Gastroesophageal sphincter (tissue), 4 donors: ENCODE results near the gene GPX2. TPM values are rescaled to one million over a fixed set of nuclear protein-coding genes. Genes with fewer than 3 reads are reported as not detected.

Experiments used
- ATAC-seq: fragments of 150-250 bp; one replicate; pipeline ENCODE4 v1.9.1; 2016; ENCODE audit warnings: mild to moderate bottlenecking, moderate library complexity
- H3K27ac ChIP-seq, 4 donors: fragments of 200-600 bp; sonication (generic) in 3 of 4; 1 replicate in 3 of 4; 2 replicates in 1 of 4; pipeline ENCODE4 v1.5.1; 2016 to 2019
- H3K27me3 ChIP-seq: fragments of 200-600 bp; sonication (generic); one replicate; pipeline ENCODE4 v1.5.1; 2019
- H3K36me3 ChIP-seq, 2 donors: fragments of 200-600 bp; sonication (generic); one replicate each; pipeline ENCODE4 v1.5.1; 2019; ENCODE audit warnings: control low read depth in 1 of 2
- H3K4me1 ChIP-seq, 3 donors: fragments of 200-600 bp; sonication (generic); 1 replicate in 2 of 3; 2 replicates in 1 of 3; pipeline ENCODE4 v1.5.1; 2016 to 2019; ENCODE audit warnings: control low read depth in 2 of 3
- H3K4me3 ChIP-seq, 2 donors: fragments of 200-600 bp; sonication (generic); one replicate each; pipeline ENCODE4 v1.5.1; 2019; ENCODE audit warnings: mild to moderate bottlenecking in 1 of 2, moderate library complexity in 1 of 2
- H3K9me3 ChIP-seq, 3 donors: fragments of 200-600 bp; sonication (generic); one replicate each; pipeline ENCODE4 v1.5.1; 2017 to 2019; ENCODE audit warnings: control low read depth in 2 of 3
- EP300 ChIP-seq: sonication (generic); formaldehyde crosslinking; IDR thresholded peaks from one replicate; pipeline ENCODE4 v1.6.1; 2017; ENCODE audit warnings: antibody characterized with exemption, mild to moderate bottlenecking
- POLR2A ChIP-seq, 2 donors: fragments of 450-650 bp; IDR thresholded peaks; one replicate each; pipeline ENCODE4 v1.6.1; 2017; ENCODE audit warnings: antibody characterized with exemption in 2 of 2, mild to moderate bottlenecking in 2 of 2, moderate library complexity in 1 of 2
- POLR2AphosphoS5 ChIP-seq: sonication (generic); formaldehyde crosslinking; IDR thresholded peaks from one replicate; pipeline ENCODE4 v1.6.1; 2017; ENCODE audit warnings: antibody characterized with exemption
- WGBS, 2 donors: methylation state at CpG; one replicate each; pipeline ENCODE4 v1.1.5; 2018; ENCODE audit warnings: low coverage in 1 of 2; 5-methylcytosine and 5-hydroxymethylcytosine counted together
- total RNA-seq, 4 donors: library from RNA; depleted of rRNA; stranded (reverse); fragments of >200 nt; gene quantifications; one replicate each; pipeline ENCODE4 v1.1.0, GENCODE V29; 2016
- TF ChIP-seq, protein P1 (sequence below), 4 experiments: fragments of 200-600 bp in 2 of 4; fragments of 450-650 bp in 2 of 4; sonication (generic) in 1 of 4; IDR thresholded peaks; one replicate each; pipeline ENCODE4 v1.5.1; 2017 to 2019; ENCODE audit warnings: antibody characterized with exemption in 4 of 4, mild to moderate bottlenecking in 2 of 4, moderate library complexity in 2 of 4

The GPX2 gene
- total RNA-seq, 4 donors from 2014 or later: 0.93 to 10.6 (median 1.4) TPM; not detected in 1

DNA sequence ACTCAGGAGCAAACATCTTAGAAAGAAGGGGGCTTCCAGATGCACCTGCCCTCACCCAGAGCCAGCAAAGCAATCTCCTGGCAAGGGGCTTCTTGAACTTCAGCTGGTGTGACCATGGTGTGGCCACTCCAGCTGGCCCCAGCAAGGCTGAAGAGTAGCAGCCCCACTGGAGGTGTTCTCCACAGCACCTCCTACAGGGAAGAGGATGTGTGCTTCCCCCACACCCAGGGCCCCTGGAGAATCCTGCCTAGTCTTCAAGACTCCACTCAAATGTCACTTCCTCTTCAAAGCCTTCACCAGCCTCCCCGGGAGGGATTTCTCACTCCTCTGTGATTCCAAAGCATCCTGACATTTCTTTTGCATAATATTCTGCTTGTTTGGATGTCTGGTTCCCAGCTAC, 21.1 kb upstream of the GPX2 start:
- Histone ChIP-seq H3K9me3 (no peaks in the 10 kb centered on the region), H3K4me1 (no peaks in the 10 kb centered on the region), H3K27ac (no peak overlapping the region), H3K4me3 (no peak overlapping the region), H3K36me3 (no peaks in the 10 kb centered on the region), H3K27me3 (no peaks in the 10 kb centered on the region)
- TF ChIP-seq POLR2A (IDR thresholded peaks at IDR 0.05) (no peak), EP300 (no peak), POLR2AphosphoS5 (no peak)
- TF ChIP-seq, protein P1, sequence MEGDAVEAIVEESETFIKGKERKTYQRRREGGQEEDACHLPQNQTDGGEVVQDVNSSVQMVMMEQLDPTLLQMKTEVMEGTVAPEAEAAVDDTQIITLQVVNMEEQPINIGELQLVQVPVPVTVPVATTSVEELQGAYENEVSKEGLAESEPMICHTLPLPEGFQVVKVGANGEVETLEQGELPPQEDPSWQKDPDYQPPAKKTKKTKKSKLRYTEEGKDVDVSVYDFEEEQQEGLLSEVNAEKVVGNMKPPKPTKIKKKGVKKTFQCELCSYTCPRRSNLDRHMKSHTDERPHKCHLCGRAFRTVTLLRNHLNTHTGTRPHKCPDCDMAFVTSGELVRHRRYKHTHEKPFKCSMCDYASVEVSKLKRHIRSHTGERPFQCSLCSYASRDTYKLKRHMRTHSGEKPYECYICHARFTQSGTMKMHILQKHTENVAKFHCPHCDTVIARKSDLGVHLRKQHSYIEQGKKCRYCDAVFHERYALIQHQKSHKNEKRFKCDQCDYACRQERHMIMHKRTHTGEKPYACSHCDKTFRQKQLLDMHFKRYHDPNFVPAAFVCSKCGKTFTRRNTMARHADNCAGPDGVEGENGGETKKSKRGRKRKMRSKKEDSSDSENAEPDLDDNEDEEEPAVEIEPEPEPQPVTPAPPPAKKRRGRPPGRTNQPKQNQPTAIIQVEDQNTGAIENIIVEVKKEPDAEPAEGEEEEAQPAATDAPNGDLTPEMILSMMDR (IDR thresholded peaks at IDR 0.05): no peak
- 60% methylated on average over 1 of the region's 1 CpG; no CpG with 5 or more reads in 1 of the 2 donors for WGBS, 2 donors
- ATAC-seq: no peak

DNA sequence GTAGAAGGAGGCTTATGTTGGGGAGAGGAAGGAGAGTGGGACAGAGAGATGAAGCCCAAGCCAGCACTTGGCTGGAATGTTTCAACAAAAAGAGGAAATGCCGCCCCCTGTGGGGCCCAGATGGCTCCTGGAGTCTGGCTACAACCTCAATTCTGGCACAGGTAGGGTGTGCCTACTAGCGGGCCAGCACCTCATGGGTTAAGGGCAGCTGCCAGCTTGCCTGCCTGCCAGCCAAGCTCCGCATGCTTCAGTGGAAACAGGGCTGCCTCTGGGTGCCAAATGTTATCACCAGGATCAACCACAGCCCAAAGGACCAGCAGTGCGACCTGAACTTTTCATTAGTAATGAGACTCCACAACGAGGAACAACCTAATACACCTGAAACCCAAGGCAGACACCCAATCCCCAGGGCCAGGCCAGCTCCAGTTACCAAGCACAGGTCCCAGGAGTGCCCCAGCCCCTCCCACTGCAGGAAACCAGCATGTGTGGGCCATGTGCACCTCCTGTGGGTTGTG, 18.3 kb upstream of the GPX2 start:
- Histone ChIP-seq H3K4me1 (no peaks in the 10 kb centered on the region), H3K9me3 (no peaks in the 10 kb centered on the region), H3K27me3 (no peaks in the 10 kb centered on the region), H3K27ac (no peak overlapping the region), H3K4me3 (no peak overlapping the region), H3K36me3 (no peaks in the 10 kb centered on the region)
- TF ChIP-seq POLR2AphosphoS5: no peak
- TF ChIP-seq, protein P1 (IDR thresholded peaks at IDR 0.05): no peak
- no peak for TF ChIP-seq POLR2A (IDR thresholded peaks at IDR 0.05)
- no peak for TF ChIP-seq EP300
- no peak for ATAC-seq
- WGBS, 2 donors: 56 to 67% methylated on average over 1 to 2 of the region's 5 CpGs

GRCh38 chr14:64958743-64959142, 16.2 kb upstream of the GPX2 start:
- Histone ChIP-seq H3K9me3 (no peaks in the 10 kb centered on the region), H3K4me1 (no peaks in the 10 kb centered on the region), H3K36me3 (peaks cover 0 to 2% of the 10 kb centered on the region in 2 donors), H3K27me3 (no peaks in the 10 kb centered on the region), H3K27ac (no peak overlapping the region), H3K4me3 (no peak overlapping the region)
- 100% methylated on average over 1 of the region's 5 CpGs; no CpG with 5 or more reads in 1 of the 2 donors for WGBS, 2 donors
- ATAC-seq: no peak
- TF ChIP-seq, protein P1 (IDR thresholded peaks at IDR 0.05): no peak
- TF ChIP-seq POLR2AphosphoS5 (no peak), POLR2A (IDR thresholded peaks at IDR 0.05) (no peak), EP300 (no peak)

DNA sequence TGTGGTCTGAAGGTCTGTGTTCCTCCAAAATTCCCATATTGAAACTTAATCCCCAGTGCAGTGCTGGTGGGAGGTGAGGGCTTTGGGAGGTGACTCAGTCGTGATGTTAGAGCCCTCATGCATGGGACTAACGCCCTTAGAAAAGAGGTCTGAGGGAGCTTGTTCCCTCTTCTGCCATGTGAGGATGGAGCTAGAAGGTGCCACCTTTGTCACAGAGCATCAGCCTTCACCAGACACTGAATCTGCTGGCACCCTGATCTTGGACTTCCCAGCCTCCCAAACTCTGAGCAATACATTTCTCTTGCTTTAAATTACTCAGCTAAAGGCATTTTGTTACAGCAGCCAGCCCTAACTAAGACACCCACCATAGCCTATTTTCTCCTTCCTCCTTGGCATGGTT, 15.7 kb upstream of the GPX2 start:
- Histone ChIP-seq H3K36me3 (peaks cover 0 to 5% of the 10 kb centered on the region in 2 donors), H3K4me3 (no peak overlapping the region), H3K27ac (no peak overlapping the region), H3K9me3 (no peaks in the 10 kb centered on the region), H3K27me3 (no peaks in the 10 kb centered on the region), H3K4me1 (no peaks in the 10 kb centered on the region)
- TF ChIP-seq POLR2A (IDR thresholded peaks at IDR 0.05) (no peak), EP300 (no peak), POLR2AphosphoS5 (no peak)
- TF ChIP-seq, protein P1 (IDR thresholded peaks at IDR 0.05): no peak
- no peak for ATAC-seq
- 83% methylated on average over 1 of the region's 2 CpGs; no CpG with 5 or more reads in 1 of the 2 donors for WGBS, 2 donors

DNA sequence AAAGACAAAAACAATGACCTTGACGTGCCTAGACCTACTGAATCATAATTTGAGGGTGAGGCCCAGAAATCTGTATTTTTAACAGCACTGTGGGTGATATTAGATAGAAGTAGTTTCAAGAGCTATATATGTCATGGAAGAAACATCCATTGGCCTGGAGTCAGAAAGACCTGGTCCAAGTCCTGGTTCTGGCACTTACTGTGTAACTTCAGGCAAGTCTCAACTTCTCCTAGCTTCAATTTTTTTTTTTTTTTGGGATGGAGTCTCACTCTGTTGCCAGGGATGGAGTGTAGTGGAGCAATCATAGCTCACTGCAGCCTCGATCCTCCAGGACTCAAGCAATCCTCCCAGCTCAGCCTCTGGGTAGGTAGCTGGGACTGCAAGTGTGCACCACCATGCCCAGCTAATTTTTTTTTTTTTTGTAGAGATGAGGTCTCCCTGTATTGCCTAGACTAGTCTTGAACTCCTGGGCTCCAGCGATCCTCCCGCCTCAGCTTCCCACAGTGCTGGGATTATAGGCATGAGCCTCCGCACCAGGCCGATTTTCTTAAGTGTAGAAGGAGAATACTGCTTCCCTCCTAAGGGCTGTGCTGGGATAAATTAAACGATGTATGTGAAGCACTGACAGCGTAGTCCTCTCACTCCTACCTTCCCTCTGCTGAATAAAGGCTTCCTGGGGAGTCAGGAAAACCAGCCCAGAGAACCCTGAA, 14.3 kb upstream of the GPX2 start:
- 88 to 100% methylated on average over 1 to 4 of the region's 8 CpGs for WGBS, 2 donors
- ATAC-seq: no peak

More for the DNA sequence above, 14.3 kb upstream of the GPX2 start:
- Histone ChIP-seq H3K4me1 (peaks cover 0 to 2% (median 0%) of the 10 kb centered on the region in 3 donors), H3K36me3 (peaks cover 0 to 5% of the 10 kb centered on the region in 2 donors), H3K9me3 (no peaks in the 10 kb centered on the region), H3K4me3 (no peak overlapping the region), H3K27me3 (no peaks in the 10 kb centered on the region), H3K27ac (no peak overlapping the region)
- TF ChIP-seq, protein P1 (IDR thresholded peaks at IDR 0.05): no peak
- TF ChIP-seq POLR2A (IDR thresholded peaks at IDR 0.05): no peak
- TF ChIP-seq EP300: no peak
- no peak for TF ChIP-seq POLR2AphosphoS5
